Islet precursor cell (in vitro differentiated cells): ENCODE data around the gene NGDN.
A peak's percentile ranks its signal among the peaks of the same experiment; 100 is the strongest.

Experiments
- DNase-seq: peaks from one replicate; pipeline ENCODE4 v3.0.0-alpha.2; 2018

Gene NGDN

GRCh38 chr14:23478109-23478759 is 8.7 kb downstream of the NGDN start:
- no peak for DNase-seq

DNA sequence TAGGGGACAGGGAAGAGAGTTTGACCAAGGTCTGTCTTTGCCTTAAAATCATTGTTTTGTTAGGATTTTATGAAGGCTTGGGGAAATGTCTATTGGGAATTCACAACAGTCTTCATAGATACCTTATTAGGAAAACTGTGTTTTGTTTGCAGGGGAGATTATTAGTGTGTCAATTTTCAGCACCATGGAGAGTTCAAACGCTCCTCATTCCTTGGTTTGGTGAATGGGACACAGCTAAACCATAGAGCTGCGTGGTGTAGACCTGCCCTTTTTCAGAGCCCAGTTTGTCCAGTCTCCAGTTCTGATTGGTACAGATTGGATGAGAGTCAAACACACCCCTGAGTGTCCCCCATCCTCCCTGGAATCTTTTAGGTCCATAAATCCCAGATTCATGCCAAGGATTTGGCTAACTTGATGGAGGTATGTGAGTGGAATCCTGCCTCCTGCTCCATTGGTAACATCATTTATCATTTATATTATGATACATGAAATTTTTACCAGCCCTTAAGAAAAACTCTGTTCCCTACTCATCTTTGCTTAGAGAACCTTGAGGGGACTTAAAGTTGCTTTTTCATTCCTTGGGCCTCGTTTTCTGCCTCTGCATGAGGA is 12.0 kb downstream of the NGDN start:
- DNase-seq = peak; percentile 55

- DNase-seq = no peak
Measured at GRCh38 chr14:23481979-23482822, 12.7 kb downstream of the NGDN start.

DNA sequence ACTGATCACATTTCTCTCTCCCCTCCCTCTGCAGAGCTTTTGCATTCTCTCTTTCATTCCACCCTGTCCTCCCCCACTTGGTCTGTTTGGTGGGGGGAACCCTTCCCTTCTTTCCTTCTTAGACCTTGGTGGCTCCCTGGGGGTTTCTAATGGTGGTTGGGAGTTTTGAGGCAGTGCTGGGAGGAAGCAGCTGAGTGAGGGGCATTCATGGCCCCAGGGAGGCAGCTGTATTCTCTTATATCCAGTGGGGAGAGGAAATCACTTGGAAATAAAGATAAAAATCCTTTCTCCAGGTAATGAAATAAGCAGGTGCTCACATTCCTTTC is 13.3 kb downstream of the NGDN start:
- DNase-seq = no peak

- DNase-seq = peak; percentile 76
Measured at GRCh38 chr14:23483236-23483854, 13.8 kb downstream of the NGDN start.

- no peak for DNase-seq
Measured at GRCh38 chr14:23485326-23485725, 15.8 kb downstream of the NGDN start.

- no peak for DNase-seq
Measured at GRCh38 chr14:23486036-23486435, 16.5 kb downstream of the NGDN start.

DNA sequence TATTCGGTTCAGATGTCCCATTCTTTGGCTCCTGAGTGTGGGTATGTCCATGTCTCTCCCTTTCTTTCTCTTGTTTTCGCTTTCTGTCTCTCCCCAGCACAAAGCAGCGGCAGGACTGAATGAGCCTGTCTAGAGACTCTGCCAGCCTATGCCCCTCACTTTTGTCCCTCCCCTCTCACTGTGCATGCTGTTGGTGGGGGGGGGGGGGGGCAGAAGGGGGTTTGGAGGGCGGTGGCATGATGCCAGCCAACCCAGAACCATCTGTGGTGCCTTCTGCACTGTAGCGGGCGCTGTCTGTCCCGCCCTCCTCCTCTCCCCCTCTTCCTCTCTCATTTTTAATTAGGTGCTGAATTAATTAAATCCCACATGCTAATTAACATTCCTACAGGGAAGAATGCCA is 17.7 kb downstream of the NGDN start:
- no peak for DNase-seq

GRCh38 chr14:23492618-23493272 is 23.2 kb downstream of the NGDN start:
- DNase-seq = no peak

DNA sequence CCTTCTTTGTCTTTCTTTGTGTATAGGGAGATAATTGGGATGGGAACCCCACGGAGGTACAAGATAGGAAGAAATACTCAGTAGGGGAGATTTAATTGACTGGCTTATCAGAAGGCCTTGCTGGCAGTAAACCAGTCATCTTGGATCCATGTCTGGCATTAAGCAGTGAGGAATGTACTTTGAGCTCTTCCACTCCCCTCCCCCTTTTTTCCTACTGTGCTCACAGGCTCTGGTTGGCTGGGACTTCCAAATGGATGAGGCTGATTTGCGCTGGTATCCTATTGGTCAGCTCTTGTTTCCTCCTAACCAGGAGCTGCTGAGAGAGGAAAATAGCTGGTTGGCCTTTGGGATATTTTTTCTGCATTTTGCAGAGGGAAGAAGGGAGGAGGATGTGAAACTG is 24.7 kb downstream of the NGDN start:
- DNase-seq = peak; percentile 85

- no peak for DNase-seq
Measured at GRCh38 chr14:23512156-23512555, 42.7 kb downstream of the NGDN start.

GRCh38 chr14:23513005-23513817 is 43.7 kb downstream of the NGDN start:
- DNase-seq = no peak

DNA sequence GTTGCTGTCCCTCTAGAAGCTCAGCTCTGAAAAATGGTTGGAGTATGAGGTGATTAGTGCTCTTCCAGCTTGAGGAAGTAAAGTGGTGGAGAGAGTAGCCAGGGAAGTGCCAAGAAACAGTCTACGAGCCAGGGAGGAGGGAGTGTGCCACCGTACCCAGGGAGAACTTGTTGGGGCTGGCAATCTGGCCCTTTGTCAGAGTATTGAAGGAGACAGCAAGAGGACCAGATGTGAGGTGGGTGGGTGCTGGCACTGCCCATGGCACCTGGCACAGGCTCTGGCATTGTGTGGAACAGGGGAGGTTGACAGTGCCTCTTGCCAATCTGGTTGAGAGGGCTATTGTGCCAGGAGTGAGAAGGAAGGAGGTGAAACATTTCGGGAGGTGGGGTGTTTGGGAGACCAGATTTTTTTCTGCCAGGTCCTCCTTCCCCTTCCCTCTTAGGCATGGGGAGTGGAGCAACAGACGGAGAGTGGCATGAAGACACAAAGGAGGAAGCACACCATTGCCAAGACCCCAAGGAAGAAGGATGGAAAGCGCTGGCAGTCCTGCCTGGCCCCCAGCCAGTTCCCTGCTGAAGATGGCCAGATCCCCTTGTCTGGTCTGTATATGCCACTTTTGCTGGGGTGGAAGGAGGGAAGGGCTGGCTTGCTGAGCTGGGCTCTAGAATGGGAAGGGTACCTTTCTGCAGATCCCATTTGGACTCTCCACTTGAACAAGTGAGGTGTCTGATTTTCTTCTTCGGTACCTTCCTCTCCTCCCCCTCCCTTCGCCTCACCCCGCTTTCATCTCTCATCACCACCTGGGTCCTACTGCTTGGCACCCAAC is 44.5 kb downstream of the NGDN start:
- peak; percentile 32 for DNase-seq

DNA sequence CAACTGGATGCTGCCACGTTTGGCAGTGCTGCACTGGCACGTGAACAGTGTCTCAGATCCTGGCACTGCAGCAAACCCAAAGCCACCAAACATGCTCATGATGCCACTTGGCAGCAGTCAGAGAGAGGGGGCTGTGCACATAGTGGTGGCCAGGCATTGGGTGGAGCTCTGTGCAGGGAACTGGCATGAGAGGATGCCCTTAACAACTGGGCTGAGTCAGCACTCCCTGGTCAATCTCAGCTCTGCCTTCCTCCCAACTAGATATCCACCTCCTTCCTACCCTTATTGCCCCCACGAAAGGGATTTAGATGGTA is 45.1 kb downstream of the NGDN start:
- no peak for DNase-seq

DNA sequence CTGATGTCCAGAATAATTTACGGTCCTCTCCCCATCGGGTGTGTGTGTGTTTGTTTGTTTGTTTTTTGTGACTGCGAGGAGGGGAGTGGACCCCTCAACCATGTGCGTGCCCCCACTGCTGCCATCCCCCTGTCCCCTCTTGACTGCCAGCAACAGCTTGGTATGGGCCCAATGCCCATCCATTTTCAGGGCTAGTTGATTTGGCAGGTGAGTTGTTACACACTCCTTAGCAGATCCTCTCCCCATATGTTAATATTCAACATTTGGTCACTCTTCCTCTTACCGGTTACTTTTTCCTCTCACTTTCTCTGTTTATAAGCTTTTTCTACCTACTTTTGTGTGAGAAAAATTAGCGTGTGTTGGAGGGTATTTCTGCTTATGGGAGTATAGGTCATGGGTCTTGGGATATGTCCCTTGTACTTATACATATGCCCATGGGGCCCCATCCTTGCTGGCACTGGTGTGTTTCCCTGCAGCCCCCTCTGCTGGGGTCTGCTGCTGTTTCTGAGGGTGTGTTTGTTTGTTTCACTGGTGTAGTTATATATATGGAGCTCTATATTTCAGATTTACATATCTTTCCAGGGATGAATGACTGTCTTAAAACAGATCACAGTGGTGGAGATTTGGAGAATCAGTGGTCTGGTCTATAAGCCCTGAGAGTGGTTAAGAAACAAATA is 48.3 kb downstream of the NGDN start:
- no peak for DNase-seq

- DNase-seq = no peak
Measured at GRCh38 chr14:23518709-23519108, 49.2 kb downstream of the NGDN start.

DNA sequence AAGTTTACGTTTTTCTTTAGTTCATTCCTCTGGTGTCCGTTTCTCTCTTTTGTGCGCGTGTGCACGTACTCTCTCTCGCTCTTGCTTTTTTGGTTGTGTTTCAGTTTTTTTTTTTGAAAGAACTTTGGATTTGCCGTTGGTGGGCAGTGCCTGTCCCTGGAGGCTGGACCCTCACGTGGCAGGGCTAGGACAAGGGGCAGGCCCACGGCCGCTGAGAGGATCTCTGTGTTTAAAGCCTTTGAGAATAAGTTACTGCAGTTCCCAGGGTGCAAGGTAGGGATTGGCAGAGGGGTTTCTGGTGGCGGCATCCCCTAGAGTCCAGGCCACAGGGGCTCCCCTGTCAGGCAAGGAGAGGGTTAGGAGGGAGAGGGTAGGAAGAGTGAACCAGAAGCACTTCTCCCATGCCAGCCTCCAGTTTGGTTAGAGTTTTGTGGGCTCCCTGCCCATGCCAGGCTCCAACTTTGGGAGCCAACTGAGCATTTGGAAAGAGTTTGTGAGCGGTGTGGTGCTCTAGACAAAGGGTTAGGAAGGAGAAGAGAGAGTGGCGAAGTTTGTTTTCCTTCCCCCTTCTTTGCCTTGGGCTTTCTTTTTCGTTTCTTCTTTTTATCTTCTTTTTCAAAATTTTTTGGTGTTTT is 51.5 kb downstream of the NGDN start:
- no peak for DNase-seq

DNA sequence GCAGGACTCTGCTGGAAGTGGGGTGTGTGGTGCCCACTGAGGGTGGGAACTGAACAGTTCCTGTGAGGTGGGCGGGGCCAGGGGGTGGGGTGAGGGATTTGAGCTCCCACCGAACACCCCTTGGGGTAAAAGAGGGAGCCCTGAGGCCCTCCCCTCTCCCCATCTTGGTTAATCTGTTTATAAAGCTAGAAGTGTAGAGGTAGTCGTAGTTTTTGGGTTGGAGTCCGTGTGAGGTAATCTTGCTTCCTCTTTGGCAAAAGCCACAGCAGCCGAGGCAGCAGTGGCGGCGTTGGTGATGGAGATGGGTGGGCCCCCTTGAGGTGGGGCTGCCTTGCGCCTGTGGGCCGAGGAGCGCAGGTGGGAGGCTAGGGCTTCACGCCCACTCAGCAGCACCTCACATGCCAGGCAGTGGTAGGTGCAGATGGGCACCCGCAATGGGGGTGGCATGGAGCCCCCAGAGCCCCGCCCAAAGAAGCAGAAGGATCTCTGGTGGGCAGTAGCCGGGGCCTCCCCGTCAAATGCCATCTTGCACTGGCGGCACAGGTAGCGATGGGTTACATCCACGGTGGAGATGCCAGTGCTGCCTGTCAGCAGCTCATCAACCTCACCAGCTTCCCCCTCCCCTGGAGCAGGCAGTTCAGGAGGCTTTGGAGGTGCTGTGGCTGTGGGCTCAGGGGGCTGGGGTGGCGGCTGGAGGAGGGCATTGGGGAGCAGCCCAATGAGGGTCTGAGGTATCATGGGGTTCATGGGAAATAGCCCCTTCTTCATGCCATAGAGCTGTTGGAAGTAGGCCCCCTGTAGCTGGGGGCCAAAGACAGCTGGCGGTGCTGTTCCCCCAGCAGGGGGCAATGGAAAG is 52.5 kb downstream of the NGDN start:
- DNase-seq = no peak

GRCh38 chr14:23522643-23523198 is 53.2 kb downstream of the NGDN start:
- no peak for DNase-seq
